Activated gamma-delta T cell treated with anti-CD3 and anti-CD28 coated beads, Interleukin-2, amount 50 U/mL, for 16 hours (primary cell): ENCODE data around the gene FMOD.

Source experiments
- DNase-seq: peaks from one replicate; pipeline ENCODE4 v3.0.0-alpha.2; 2020; ENCODE audit warnings: low read depth

Gene FMOD

DNA sequence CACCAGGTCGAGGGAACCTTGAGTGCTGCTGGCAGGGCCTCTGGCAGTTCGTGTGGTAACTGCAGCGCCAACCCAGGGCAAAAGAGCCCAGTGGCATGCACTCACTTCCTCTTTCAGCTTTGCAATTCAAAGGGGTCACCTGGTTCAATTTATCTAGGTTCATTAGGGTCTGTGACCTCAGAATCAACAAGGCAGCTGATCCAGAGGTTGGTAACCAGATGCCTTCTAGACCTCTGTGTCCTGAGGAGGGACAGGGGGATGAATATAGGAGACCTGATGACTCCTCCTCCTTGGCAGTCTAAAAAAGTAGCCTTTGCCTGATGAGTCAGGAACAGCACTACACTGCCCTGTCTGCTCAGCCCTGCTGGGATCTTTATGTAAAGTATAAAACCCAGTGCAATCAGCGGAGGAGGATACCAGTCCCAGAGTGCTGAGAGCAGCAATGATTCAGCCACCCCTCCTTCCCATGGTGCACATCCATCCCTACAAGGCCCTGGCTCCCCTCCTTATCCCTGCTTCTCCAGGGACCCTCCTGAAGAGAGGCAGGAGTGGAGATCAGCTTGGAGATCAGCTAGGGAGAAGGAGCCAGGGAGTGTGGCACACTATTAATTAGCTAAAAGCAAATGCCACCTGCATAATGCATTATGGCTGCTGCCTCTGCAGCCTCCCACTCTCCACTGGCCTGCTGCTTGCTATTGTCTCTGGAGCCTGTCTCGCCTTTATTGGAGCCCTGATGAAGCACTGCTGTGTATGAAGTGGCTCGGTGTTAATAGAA is 11.2 kb upstream of the FMOD start:
- DNase-seq, result no peak

- DNase-seq, result no peak
Observed at GRCh38 chr1:203360547-203361185, 9.7 kb upstream of the FMOD start.

GRCh38 chr1:203359010-203359571 is 8.2 kb upstream of the FMOD start:
- DNase-seq, result no peak

GRCh38 chr1:203354246-203354645 is 3.3 kb upstream of the FMOD start:
- no peak for DNase-seq

GRCh38 chr1:203353486-203353885 is 2.6 kb upstream of the FMOD start:
- no peak for DNase-seq

DNA sequence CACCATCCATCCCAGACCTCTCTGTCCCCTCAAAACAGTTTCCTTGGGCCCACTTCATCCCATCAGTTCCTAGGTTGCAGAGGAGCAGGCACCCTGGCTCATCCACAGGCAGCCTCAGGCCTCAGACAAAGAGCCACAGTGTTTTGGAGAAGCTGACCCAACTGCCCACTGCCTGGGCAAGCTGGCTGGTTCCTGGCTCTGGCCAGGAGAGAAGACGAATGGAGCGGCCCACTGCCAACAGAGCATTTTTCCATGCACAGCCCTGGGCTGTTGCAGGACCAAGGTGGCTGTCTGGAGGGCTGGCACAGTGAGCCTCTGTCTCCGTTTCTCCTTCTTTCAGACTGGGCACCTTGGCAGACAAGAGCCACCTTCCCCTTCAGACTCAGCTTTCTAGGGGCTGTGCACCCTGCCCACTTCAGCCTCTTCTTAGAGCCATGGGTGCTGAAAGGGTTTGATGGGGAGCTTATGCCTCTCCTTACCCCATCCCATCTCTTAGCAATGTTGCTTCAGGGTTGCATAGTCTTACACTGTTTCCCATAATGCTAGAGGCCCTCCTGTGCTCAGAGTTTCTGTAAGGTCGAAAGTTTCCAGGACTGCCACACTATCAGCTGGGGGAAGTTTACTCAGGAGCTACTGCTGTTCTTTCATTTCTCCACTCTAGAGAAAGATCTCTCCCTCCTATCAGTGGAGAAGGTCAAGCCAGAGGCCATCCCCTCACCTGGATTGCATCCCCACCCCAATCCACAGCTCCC is 973 bp downstream of the FMOD start:
- no peak for DNase-seq

GRCh38 chr1:203349166-203349565 is 1.8 kb downstream of the FMOD start:
- no peak for DNase-seq

- DNase-seq, result no peak
Observed at GRCh38 chr1:203346769-203347102, 4.2 kb downstream of the FMOD start.

DNA sequence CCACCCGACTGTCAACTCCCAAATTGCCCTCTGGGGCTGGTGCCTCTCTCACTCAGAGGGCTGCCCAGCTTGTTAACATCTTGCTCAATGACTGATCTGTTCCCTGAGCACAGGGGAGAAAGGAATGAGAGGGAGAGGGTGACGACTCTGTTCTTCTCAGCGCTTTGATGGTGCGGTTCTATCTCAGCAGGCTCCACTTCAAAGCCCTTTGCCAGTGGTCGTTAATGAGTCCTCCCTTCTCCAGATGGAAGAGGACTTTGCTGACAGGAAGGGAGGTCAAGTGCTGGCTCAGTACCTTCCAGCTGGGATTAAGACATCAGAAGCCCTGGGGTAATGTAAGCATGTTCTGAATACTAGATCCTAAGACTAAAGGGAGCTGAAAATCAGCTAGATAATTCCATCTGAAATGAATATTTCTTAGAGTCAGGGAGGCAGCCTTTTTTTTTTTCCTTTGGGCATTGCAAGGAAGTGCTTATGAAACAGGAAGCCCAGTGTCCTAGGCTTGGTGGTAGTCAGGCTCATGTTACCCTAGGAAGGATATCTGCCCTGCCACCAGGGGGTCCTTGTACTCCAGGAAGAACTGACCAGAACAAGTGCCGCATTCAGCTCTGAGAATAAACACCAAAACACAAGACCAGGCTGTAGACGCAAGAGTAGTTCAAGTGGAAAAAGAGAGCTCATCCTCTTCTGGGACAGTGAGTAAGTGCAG is 4.7 kb downstream of the FMOD start:
- DNase-seq, result no peak

GRCh38 chr1:203343956-203344754 is 6.8 kb downstream of the FMOD start:
- DNase-seq, result no peak

DNA sequence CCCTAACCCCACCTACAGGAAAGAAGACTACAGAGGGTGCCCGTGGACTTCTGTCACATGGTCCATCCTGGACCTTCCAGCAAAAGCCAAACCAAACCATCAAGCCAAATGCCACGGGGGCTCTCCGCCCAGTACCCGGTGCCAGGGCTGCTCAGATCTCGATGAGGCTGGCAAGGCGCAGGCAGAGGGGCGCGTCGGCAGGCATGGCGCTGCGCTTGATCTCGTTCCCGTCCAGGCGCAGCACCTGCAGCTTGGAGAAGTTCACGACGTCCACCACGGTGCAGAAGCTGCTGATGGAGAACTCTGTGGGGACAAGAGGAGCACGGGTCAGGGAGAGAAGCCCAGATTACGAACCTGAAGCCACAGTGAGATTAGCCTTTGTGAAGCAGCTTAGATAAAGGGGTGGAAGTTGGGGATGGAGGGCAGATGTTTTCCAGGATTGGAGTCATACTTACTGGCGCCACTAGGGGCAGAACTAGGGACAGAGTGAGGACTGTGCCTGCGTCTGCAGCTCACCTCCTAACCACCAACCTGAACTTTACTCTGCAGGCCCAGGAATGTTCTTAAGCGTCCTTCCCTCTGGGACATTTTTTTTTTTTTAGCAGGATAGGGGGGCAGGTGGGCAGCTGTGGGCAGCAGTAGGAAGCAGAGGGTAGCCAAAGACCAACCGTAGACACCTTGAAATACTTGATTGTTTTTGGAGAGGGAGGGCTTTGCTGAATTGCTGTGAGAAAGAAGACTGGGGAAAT is 8.6 kb downstream of the FMOD start:
- peak; percentile 20 for DNase-seq

DNA sequence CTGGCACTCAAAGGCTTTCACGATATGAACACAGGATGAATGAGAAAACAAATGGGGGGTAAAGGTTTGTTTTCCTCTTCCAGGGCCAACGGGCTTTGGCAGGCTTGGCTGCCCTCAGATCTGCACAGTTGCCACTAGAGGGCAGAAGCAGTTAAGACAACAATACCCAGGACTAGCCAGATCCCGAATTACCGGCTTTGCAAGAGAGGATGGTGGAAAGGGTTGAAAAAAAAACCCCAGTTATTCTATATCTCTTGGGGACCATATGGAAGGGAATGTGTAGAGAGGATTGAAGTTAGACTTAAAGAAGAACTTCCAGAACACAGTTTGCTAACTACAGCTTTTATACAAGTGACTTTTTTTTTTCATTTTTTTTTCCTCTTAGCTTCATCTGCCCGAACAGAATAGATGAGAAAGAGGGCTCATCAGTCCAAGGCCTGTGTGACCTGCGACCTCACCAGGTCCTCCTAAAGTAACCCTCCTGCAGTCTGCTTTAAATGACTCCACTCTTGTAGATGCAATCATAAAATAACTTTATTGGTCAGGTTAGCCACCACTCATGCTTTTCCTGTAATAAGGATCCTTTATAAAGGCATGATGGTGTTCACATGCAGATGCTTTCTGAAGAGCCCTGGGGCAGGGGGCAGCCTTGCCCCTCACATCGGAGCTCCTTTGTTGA is 10.7 kb downstream of the FMOD start:
- peak; percentile 33 for DNase-seq

DNA sequence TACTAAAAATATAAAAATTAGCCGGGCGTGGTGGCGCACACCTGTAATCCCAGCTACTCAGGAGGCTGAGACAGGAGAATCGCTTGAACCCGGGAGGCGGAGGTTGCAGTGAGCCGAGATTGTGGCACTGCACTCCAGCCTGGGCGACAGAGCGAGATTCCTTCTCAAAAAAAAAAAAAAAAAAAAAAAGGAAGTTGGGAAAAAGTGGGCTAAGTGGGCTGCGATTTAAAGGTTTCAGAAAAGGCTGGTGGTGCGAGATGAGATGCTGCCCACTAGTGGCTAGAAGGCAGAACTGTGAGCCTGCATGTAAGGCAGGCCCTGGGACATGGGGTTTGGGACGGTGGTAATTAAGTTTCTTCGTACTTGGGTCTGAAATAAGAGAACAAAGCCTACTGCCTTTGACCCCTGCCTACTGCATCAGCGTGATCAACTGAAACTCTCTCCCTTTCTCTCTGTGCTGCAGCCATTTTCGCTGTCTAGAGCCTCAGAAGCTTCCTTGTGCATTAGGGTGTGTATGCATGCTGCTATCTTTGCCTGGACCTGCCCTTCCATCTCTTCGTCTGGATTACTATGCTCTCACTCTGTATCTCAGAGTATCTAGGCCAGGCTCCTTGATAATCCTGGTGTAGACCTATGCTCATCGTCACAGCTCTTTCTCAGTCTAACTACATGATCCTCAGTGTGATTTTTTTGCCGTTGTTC is 12.4 kb downstream of the FMOD start:
- DNase-seq, result peak; percentile 34

DNA sequence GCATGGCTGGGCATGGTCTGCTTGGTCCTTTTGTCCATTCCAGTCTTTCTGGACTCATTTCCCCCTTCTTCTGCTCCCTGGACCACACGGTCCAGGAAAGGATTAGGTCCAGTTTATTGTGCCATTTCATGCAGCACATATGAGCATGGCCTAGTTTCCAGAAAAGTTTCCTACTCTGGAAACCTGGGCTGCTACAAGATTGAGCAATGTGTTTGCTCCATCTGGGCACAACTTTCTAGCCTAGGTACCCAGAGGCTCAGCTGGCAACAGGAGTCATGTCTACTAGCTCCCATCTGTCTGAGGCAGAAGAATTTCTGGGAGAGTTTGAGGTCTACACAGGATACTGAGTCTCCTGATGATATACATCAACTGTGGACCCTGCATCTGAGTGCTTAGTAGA is 14.8 kb downstream of the FMOD start:
- no peak for DNase-seq

- no peak for DNase-seq
Observed at GRCh38 chr1:203335503-203335902, 15.4 kb downstream of the FMOD start.

DNA sequence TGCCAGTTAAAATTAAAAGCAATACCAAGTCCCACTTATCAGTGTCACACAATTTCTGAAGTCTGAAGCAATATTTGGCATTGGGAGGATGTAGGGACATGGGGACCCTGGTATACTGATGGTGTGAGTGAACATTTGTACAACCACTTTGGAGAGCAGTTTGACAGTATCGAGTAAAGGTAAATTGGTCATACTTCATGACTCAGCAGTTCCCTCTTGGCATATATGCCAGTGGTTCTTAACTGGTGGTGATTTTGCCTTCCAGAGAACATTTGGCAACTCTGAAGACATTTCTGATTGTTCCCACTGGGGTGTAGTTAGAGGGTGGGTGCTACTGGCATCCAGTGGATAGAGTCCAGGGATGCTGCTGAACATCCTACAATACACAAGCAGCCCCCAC is 19.7 kb downstream of the FMOD start:
- no peak for DNase-seq

GRCh38 chr1:203328714-203329122 is 22.2 kb downstream of the FMOD start:
- no peak for DNase-seq

DNA sequence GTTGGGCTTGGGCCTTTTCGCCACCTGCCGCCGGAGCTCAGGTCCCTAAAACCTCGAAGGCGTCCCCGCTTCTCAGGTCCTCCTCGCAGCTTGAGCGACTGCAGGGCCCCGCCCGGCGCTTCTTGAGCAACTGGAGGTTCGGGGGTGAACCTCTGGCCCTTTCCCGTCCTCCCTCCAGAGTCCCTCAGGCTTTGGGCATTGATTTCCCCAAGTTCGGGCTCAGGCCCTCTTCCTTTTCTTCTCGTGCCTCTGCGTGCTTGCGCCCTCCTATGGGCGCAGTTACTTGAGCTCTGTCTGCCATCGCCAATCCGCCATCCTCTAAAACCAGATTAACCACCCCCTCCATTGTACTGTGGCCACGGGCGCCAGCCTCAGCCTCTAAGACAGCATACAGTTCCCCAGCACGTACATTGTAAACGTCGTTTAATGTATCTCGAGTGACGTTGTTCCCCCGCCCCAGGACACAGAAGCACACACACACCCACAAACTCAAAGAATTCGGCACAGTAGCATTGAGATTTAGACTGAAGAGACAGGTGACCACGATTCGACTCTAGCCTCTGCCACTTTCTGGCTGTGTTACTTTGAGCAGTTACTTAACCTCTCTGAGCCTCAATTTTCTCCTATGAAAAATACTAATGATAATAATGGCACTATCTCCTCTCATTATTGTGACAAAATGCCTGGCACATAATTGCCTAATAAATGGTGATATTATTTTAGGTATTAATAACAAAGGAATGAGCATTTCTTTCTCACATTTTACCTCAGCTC is 23.1 kb downstream of the FMOD start:
- peak; percentile 40 for DNase-seq
